H1 (cell line): ENCODE data around the gene EPHA2. TPM values are rescaled to one million over a fixed set of nuclear protein-coding genes. Genes with fewer than 3 reads are reported as not detected.

Experiments
- BACH1 ChIP-seq: IDR thresholded peaks from 2 replicates; pipeline ENCODE4 v1.6.1; 2012; ENCODE audit warnings: low read length, improper control_type of control experiment
- CEBPB ChIP-seq: IDR thresholded peaks from 2 replicates; pipeline ENCODE4 v1.6.1; 2012; ENCODE audit warnings: low read depth, low read length
- CHD2 ChIP-seq: IDR thresholded peaks from 2 replicates; pipeline ENCODE4 v1.6.1; 2012; ENCODE audit warnings: low read length, improper control_type of control experiment
- E2F6 ChIP-seq: IDR thresholded peaks from 2 replicates; pipeline ENCODE4 v1.6.1; 2012; ENCODE audit warnings: inconsistent platforms
- JUND ChIP-seq: IDR thresholded peaks from 2 replicates; pipeline ENCODE4 v1.6.1; 2011; ENCODE audit warnings: mild to moderate bottlenecking, improper control_type of control experiment, low read length
- MAFK ChIP-seq: IDR thresholded peaks from 2 replicates; pipeline ENCODE4 v1.6.1; 2012; ENCODE audit warnings: low read depth, mild to moderate bottlenecking, improper control_type of control experiment, low read length
- NRF1 ChIP-seq: IDR thresholded peaks from 2 replicates; pipeline ENCODE4 v1.6.1; 2011; ENCODE audit warnings: mild to moderate bottlenecking, low read depth, low read length, improper control_type of control experiment
- SP2 ChIP-seq: IDR thresholded peaks from 2 replicates; pipeline ENCODE4 v1.6.1; 2012; ENCODE audit warnings: mild to moderate bottlenecking, low read length, inconsistent platforms
- TAF1 ChIP-seq: IDR thresholded peaks from 2 replicates; pipeline ENCODE4 v1.6.1; 2011; ENCODE audit warnings: mild to moderate bottlenecking, low read depth, low read length
- TAF7 ChIP-seq: optimal IDR thresholded peaks from 2 replicates; pipeline ENCODE3; 2011; ENCODE audit warnings: low read depth, mild to moderate bottlenecking, inconsistent platforms, low read length, moderate library complexity, borderline replicate concordance
- polyA plus RNA-seq, 7 experiments: library from polyadenylated mRNA; depleted of rRNA in 3 of 7; stranded (reverse) in 5 of 7; unstranded in 2 of 7; fragments of >200 nt in 5 of 7; fragments of 200-250 nt in 2 of 7; gene quantifications; 1 replicate in 5 of 7; 2 replicates in 1 of 7; 4 replicates in 1 of 7; pipeline versions ENCODE4 v1.2.1 to v1.2.3, GENCODE V29; 2011 to 2013; ENCODE audit warnings: missing spikeins in 2 of 7, mixed read lengths in 2 of 7
- total RNA-seq: library from RNA; stranded (reverse); fragmentation: NEBNext Ultra II Directional; extraction: Animal tissue kit (Norgen Biotek cat#: 25700); gene quantifications from 2 replicates; pipeline ENCODE4 v1.2.1, GENCODE V29; 2021

EPHA2 gene
- total and polyA plus RNA-seq, 2 of the 8 experiments (the other 6 are each of a cell fraction or from before 2014, with no cell fraction given) = 26.8 to 33.6 TPM

GRCh38 chr1:16145662-16146278 lies 10.1 kb downstream of the EPHA2 start (continued):
- no peak for TF ChIP-seq CHD2
- TF ChIP-seq E2F6 = 0 out of 2 replicates have a peak, but pooled peaks have one; percentile 7
- peak; percentile 12; the same call in 1 of the 2 replicates for TF ChIP-seq MAFK
- TF ChIP-seq TAF1 = no peak
- TF ChIP-seq CEBPB = no peak
- no peak for TF ChIP-seq SP2
- TF ChIP-seq TAF7 = no peak
- TF ChIP-seq NRF1 = no peak
- no peak for TF ChIP-seq JUND
- TF ChIP-seq BACH1 = peak; percentile 11; the same call in 1 of the 2 replicates
